GM21576 (cell line): Measurements from ENCODE around the gene ASCL5.

Source experiments
- ATAC-seq: cut with Tn5 transposase; IDR thresholded peaks from one replicate; pipeline ENCODE4 v1.9.1; 2021; ENCODE audit warnings: mild to moderate bottlenecking, moderate library complexity; ENCODE audit not compliant: unreplicated experiment

The ASCL5 gene

DNA sequence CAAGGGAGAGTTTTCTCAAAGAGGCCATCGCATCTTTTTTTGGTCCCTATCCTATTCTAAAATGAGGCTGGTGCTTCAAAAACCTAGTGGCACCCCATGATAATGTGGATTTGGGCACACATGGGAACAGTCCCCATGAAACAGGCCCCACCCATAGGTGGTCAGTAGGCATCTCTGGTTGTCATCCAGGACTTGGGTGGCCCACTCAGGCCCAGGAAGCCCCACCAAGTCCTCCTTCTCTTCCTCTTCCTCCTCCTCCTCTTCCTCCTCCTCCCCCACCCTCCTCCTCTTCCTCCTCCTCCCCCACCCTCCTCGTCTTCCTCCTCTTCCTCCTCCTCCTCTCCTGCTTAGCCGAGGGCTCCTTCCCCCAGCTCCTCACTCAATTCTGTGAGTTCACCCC, 15.3 kb downstream of the ASCL5 start:
- ATAC-seq = no peak

DNA sequence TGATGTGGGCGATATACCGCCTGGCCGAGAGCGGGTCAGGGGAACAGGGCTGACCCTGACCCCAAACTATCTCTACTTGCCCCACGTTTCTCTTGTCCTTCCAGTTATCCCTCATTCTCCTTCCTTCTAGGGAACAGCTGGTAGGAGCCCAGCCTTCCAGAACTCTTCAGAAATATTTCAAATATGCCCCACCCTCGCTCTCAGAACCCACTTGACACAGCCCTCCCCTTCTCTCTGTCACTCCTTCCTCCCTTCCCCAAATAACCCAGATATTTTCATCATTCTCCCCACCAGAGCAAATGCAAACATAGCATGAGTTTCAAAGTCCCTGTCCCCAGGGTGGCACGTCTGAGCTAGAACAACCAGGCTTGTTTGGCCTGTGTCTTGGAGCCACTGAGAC, 15.8 kb downstream of the ASCL5 start:
- no peak for ATAC-seq

DNA sequence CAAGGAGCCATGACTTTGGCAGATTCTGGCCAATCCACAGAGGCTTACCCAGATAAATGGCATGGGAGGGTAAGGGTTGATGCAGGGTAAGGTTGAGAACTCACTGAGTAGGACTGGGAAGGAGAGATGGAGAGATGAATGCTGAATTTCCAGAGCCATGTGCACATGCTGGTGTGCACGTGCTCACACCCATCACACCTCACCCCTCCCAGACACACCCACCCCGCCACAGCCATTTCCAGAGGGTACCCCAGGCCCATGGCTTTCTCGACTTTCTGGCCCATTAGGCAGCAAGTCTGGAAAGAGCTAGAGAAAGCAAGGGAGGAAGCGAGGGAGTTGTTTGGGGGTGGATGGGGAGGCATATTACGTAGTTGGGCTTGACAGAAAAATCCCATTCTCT, 16.4 kb downstream of the ASCL5 start:
- ATAC-seq = no peak

DNA sequence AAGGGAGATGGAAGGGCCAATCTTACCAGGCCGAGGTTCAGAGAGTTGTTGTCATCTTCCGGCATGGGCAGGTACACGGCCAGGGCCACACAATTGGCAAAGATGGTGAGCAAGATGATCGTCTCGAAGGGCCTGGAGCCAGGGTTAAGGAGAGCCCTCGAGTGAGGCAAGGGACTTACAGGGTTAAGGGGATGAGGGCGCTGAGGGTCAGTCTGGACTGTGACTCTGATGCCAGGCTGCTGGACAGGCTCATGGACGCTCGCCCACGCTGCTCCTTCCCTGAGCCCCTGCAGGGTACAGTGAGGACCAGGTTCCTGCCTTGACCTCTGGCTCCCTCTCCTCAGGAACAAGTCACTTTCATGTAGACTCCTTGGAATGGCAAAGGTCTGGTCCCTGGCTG, 16.8 kb downstream of the ASCL5 start:
- ATAC-seq = no peak

DNA sequence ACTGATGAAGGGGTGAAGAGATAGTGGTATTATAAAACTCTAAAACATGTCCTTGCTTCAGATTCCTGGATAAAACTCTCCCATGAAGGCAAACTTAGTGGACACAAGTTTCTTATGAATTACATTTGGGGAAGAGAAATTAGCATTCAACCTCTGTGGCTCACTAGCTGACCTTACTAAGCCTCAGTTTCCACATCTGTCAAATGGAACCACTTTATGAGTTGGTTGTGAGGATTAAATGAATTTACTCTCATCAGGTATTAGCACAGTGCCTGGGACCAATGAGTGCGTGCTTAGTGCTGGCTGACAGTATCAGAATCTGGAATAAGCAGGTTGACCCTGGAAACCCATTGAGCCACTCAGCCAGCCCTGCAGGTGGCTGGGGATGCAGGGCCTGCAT, 17.3 kb downstream of the ASCL5 start:
- ATAC-seq = no peak

DNA sequence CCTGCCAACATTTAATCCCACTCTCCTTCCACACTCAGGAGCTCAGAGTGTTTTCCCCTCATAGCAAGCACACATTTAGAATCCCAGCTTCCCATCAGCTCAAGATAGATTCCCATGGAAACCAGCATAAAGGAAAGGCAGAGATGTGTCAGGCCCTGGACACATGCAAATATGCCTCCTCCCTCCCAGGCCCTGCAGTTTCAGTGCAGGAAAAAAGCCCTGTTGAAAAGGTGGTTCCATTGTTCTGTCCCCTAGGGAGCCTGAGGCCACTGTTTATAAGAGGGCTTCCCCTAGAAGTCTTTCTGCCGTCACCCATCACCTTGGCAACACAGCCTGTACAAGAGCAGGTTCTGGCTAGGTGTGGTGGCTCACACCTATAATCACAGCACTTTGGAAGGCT, 18.4 kb downstream of the ASCL5 start:
- no peak for ATAC-seq

DNA sequence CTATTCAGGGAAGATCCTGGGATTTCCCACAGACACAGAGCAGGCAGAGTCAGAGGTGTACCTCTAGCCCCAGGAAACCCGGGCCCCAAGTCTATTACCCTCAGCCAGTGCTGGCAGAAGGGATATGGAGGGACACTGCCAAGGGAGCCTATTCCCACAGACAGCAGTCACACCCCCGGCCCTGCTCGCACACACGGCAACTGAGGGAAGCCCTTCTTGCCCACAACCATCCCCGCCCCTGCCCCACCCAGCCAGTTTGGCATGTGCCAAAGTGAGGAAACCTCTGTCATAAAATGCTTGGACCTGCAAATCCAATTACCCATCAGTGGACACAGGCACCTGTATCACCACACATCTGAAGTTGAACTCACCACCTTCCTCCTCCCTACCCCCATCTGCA, 21.3 kb downstream of the ASCL5 start:
- ATAC-seq = no peak

DNA sequence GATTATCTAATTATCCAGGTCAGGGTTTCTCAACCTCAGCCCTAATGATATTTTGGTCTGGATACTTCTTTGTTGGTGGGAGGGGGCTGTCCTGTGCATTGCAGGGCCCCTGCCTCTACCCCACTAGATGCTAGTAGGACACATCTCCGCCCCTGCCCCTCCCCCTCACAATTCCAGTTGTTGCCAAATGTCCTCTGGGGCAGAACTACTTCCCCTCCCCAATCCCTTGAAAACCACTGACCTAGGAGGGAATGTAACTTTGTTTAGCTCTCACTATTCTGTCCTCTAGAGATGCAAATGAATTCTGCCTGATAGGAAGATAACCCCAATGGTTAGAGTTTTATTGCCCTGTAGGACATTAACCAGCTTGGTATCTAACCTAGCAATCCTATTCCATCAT, 22.8 kb downstream of the ASCL5 start:
- ATAC-seq = no peak

DNA sequence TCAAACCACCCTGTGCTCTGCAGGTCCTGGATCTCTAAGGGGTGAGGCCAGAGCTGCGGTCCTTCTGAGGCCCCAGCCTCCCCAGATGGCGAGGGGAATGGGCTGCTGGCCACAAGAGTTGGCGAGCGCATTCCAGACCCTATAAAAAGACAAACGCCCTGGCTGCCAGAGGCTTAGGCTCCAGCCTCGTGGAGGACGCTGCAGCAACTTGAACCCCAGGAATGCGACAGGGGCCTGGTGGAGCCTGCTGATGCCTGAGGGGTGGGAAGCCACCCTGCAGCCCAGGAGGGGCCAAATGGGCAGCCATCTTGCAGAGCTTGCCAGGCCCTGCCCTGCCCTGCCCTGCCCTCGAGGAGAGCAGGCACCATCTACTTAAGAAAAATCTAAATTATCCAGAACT, 23.3 kb downstream of the ASCL5 start:
- no peak for ATAC-seq

DNA sequence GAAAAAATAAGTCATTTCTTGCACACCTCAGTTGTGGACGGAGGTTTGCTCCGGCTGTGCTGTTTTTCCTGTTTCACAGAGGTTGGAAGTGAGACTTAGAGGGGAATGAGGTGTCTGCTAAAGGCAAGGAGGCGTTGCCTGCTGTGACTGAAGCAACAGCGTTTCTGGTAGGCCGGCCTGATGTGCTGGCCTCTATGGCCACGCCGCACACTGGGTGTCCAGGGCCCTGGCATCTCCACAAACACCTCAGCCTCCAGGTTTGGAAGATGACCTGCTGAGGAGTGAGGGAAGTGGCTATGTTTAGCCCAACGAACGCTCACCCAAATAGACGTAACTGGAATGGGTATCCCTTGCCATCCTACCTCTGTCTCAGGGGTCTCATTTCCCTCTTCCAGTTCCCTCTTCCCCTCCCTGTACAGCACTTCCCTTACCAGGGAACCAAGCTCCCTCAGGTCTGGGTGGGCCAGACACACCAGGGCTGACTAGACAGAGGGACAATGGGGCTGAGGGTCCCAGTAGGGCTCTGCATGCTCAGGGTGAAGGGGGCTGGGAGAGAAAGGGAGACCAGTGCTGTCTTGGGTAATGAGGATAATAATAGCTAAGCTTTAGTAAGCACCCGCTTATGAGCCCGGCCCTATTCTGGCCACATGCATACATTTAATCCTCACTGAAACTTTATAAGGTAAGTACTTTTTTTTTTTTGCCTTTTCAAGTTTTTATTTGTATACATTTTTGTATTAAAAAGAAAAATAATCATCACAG, 26.6 kb downstream of the ASCL5 start:
- ATAC-seq = no peak

DNA sequence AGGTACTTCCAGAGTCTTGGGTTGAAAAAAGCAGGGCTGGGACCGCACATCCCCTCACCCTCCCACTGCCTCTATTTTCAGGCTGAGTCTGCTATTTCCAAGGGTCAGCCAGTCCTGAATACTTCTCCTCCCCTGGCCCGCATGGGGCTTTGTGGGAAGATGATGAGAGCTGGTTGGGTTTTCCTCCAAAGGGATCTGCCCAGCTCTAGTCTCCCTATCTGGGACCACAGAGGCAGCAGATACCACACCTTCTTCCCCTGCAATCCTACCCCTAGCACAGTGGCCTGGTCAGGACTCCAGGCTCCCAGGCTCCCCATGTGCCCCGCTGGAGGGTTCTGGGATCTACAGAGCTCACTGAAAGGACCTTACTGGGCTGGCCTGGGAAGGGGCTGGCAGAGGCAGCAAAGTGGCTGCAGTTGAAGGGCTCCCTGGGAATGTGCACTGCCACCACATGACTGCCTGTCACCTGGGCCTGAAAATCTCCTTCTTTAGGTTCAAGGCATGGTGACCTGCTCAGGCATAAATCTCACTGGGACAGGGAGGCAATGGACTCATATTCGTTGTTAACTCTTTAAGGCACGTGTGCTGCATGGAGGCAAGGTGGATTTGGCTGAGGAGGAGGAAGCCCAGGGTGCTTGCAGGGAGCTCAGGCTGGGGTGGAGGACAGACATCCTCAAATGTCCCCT, 27.8 kb downstream of the ASCL5 start:
- no peak for ATAC-seq

DNA sequence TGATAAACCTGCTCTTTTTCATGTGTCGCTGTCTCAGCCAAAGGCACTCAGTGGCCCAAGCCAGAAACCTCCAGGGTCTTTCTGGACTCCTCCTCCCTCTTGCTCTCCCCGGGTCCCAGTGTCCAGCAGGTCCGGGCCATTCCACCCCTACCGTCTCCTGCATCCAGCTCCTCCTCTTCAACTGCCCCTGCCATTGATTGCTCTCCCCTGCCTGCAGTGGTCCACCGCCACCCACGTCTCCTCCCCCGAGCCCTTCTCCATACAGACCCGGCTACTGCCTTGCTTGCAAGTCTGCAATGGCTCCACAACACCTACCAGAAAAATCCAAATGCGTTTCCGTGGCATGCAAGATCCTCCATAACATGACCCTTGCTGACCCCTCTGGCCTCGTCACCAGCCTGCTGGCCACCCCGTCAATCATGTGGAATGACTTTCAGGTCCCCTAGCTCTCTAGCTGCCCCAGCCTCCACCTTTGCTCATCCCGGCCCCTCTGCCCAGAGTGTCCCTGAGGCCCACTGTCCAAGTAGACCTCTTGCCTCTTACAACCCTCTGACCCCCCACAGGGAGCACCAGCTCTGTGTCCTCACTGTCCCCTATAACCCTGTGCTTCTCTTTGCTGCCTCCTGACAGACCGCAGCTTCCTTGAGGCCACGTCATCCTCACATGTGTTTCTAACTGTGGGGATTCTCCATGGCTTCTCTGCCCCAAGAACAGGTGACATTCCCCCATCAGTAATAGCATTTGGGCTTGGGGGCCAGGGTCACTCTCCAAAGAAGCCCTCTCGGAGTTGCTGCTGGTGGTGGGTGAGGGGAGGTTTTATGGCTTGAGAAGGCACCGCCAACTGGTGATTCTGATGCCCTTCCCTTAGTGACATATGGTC, 29.8 kb downstream of the ASCL5 start:
- ATAC-seq = no peak

DNA sequence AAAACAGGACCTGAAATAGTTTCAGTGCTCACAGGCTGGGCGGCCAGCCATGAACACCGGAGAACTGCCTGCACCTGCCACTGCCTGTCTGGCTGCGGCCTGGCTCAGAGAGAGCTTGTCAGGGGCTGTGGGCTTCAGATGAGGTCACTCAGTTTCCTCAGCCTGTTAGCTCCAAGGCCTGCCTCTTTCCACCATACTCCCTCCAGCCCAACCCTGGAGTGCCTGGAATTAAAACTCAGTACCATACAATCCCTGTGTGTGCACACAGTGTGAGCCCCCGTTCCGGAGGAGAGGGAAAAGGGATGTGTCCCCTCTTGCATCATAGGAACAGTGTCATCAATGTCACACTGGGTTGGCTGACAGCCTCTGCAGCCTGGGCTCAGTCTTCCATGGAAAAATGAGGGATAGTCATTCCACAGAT, 30.9 kb downstream of the ASCL5 start:
- no peak for ATAC-seq

DNA sequence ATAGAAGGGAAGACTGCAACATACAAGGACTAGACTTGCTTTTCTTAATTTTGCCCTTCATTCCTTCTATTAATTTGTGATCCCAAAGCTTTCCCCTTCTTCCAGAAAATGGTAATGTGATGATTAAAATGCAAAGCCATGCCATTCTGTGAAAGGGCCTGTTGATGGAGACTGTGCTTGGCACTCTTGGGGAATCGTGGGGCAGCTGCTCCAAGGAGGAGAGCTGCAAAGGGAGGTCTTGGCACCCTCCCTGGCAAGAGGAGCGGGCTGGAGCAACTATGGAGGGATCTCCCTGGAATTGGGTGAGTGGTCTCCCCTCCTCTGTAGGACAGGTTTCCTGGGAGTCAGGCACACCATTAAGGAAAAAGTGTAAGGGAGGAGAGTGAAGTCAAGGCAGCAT, 31.4 kb downstream of the ASCL5 start:
- ATAC-seq = no peak

DNA sequence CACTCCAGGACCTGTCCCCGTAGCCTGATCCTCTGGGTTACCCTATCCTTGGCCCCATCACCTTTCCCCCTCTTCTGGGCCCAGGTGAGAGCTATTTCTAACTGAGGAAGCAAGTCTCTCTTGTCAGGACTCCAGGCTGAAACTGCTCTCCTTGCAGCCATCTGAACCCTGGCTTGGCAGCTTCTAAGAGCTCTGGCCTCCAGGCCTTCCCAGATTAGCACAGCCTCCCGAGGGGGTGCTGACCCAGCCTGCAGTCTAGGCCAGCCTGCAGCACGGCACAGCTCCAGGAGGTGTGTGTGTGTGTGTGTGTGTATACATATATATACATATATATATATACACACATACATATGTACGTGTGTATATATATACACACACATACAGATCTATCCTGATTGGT, 32.2 kb downstream of the ASCL5 start:
- no peak for ATAC-seq

DNA sequence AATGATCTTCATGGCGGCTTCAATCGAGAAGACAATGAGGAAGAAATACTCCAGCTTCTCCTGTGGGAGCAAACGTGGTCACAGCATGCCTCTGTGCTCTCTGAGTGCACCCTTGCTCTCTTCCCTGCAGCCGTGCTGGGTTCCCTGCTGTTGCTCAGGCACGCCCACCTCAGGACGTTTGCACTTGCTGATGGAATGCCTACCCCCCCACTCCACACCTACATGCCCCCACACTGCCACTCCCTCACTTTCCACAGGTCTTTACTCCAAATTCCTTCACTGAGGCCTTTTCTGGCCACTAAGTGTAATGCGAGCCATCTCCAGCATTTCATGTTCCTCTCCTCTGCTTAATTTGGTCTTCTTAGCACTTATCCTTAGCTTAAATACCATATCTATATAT, 33.0 kb downstream of the ASCL5 start:
- no peak for ATAC-seq

DNA sequence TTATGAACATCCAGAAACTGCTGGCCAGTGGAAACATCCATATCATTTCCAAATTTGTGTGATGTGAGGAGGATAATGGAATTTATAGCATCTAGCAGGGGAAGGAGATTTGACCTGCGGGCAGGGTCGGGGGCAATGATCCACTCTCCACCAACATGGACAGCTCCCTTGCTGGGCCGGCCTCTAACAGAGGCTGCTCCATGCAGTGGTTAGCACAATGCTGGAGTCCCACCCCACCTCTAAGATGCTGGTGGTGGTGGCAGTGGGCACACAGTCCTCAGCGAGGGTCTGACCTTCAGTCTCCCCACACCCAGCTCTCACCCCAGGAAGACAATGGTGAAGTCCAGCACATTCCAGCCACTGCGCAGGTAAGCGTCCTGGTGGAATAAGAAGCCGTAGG, 33.4 kb downstream of the ASCL5 start:
- ATAC-seq = no peak

DNA sequence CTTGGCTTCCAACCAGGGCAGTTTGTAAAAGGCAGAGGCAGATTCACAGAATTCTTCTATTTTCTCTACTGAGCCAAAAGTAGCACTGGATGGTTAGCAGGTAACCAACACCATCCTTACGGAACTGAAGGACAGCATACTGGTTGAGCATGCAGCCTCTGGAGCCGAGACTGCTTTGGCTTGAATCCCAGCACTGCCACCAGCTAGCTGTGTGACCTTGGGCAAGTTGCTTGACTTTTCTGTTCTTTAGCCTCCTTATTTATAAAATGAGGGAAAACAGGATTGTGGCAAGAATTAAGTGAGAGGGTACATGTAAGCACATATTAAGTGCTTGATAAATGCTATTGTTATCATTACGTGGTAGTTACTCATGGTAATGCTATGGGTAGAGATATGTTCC, 34.2 kb downstream of the ASCL5 start:
- ATAC-seq = no peak

DNA sequence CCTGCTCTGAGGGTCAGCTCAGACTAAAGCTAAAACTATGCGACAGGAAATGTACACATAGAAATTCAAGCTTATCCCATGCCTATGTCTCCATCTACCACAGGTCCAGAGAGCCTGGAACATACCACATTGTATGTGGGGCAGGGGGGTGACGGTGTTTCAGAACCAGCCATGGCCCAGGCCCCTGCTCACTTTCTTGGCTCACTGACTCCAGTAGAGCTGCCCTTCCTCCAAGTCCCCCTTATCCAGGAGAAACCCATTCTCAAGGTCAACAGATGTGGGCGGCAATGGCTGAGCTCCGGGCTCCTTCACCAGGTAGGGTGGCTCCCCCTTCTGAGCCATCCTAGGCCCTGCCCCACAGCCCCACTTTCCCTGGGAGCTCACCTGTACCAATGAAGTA, 35.7 kb downstream of the ASCL5 start:
- no peak for ATAC-seq

DNA sequence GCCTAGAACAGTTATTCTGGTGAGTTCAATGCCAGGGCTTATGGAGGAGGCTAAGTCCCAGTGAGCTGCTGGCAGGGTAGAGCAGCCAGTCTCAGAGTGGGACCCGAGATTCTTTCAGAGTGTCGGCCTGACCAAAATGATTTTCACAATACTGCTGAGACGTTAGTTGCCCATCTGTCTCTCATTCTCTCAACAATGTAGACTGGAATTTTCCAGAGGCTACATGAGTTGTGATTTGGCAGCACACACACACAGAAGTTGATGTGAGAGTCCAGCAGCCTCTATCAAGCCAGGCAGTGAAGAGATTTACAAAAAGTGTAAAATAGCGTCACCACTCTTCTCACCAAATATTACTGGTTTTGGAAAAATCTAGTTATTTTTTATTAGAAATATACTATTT, 36.4 kb downstream of the ASCL5 start:
- no peak for ATAC-seq

DNA sequence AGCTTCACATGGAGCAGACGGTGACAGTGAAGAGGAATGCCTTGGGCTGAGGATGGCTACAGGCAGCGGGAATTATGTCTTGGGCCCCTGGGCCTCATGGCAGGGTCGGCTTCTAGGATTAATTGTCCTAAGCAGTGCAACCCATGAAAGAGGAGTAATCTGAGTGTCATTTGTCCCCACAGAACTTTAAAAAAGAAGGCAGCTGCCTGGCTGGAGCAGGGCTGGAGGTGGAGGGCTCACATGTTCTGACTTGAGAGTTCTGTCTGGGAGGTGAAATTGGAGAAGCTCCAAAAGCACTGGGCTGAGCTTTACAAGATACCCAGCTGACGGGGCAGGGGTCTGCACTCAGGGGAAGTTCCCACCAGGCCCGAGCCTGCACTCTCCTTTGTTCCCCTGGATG, 37.4 kb downstream of the ASCL5 start:
- no peak for ATAC-seq
